IMR-90 (cell line): ENCODE measurements around the gene FUT1. TPM values are rescaled to one million over a fixed set of nuclear protein-coding genes. Genes with fewer than 3 reads are reported as not detected.
"Not testable (repeated sequence)": the region's sequence is repeated elsewhere in the genome, so short reads cannot be mapped to it uniquely, and the experiment has no call there.

Experiments
- ATAC-seq: fragments of 200-7000 bp; cut with Tn5 transposase; 2 replicates; pipeline ENCODE4 v1.9.1; 2020; ENCODE audit warnings: low read depth, mild to moderate bottlenecking, moderate library complexity
- BruUV-seq: library from RNA; stranded (reverse); fragments of 400-500 nt; replicated peaks from 2 replicates; lab custom pipeline; 2021; lab: Mats Ljungman, UMichigan
- CTCF ChIA-PET: fragments of 300-600 bp; formaldehyde crosslinking; extraction: SDS; loops from one replicate; lab custom pipeline; 2021; ENCODE audit warnings: antibody characterized with exemption; lab: Yijun Ruan, JAX
- POLR2A ChIA-PET: fragments of 300-600 bp; sonication (Branson Sonifier 250); formaldehyde crosslinking; loops from one replicate; lab custom pipeline; 2022; ENCODE audit warnings: antibody characterized with exemption; ENCODE audit not compliant: unreplicated experiment; lab: Charles Lee
- DNase-seq: peaks from one replicate; pipeline ENCODE4 v3.0.0; 2013
- H2AFZ ChIP-seq: replicated peaks from 2 replicates; pipeline ENCODE3; 2013; ENCODE audit warnings: low read length, mild to moderate bottlenecking; ENCODE audit not compliant: poor library complexity
- H2AK5ac ChIP-seq: 2 replicates; pipeline ENCODE4 v1.6.1; 2013; ENCODE audit warnings: low read depth, low read length, inconsistent platforms
- H2AK9ac ChIP-seq: replicated peaks from 2 replicates; pipeline ENCODE3; 2013; ENCODE audit warnings: mild to moderate bottlenecking, low read depth, low read length, moderate library complexity; ENCODE audit not compliant: poor library complexity
- H2BK120ac ChIP-seq: 2 replicates; pipeline ENCODE4 v1.6.1; 2013; ENCODE audit warnings: low read depth, low read length, inconsistent platforms
- H2BK15ac ChIP-seq: 3 replicates; pipeline ENCODE4 v1.6.1; 2013; ENCODE audit warnings: low read depth, low read length, inconsistent platforms
- H2BK20ac ChIP-seq: 2 replicates; pipeline ENCODE4 v1.6.1; 2013; ENCODE audit warnings: low read depth, mild to moderate bottlenecking, inconsistent platforms, low read length, moderate library complexity
- H2BK5ac ChIP-seq: 2 replicates; pipeline ENCODE4 v1.6.1; 2013; ENCODE audit warnings: mild to moderate bottlenecking, low read depth, low read length, inconsistent platforms; ENCODE audit not compliant: poor library complexity, severe bottlenecking
- H3K14ac ChIP-seq: replicated peaks from 2 replicates; pipeline ENCODE4 v1.6.1; 2013; ENCODE audit warnings: low read depth, low read length, inconsistent platforms
- H3K18ac ChIP-seq: 2 replicates; pipeline ENCODE4 v1.6.1; 2013; ENCODE audit warnings: low read depth, low read length, control low read depth
- H3K23ac ChIP-seq: 2 replicates; pipeline ENCODE4 v1.6.1; 2013; ENCODE audit warnings: low read depth, low read length, inconsistent platforms
- H3K27ac ChIP-seq: 2 replicates; pipeline ENCODE4 v1.5.1; 2013; ENCODE audit warnings: mild to moderate bottlenecking, control low read depth, low read length; ENCODE audit not compliant: insufficient read depth
- H3K27me3 ChIP-seq: 2 replicates; pipeline ENCODE4 v1.6.1; 2013; ENCODE audit warnings: low read length; ENCODE audit not compliant: control insufficient read depth, insufficient read depth
- H3K36me3 ChIP-seq: 2 replicates; pipeline ENCODE4 v1.6.1; 2013; ENCODE audit warnings: low read length, mixed read lengths; ENCODE audit not compliant: control insufficient read depth, insufficient read depth
- H3K4ac ChIP-seq: 2 replicates; pipeline ENCODE4 v1.6.1; 2013; ENCODE audit warnings: low read depth, low read length, inconsistent platforms
- H3K4me1 ChIP-seq: 2 replicates; pipeline ENCODE4 v1.6.1; 2013; ENCODE audit warnings: low read length, mixed read lengths; ENCODE audit not compliant: control insufficient read depth, insufficient read depth
- H3K4me2 ChIP-seq: 2 replicates; pipeline ENCODE4 v1.6.1; 2013; ENCODE audit warnings: low read depth, mild to moderate bottlenecking, control low read depth, low read length, moderate library complexity
- H3K4me3 ChIP-seq: 2 replicates; pipeline ENCODE4 v1.5.1; 2013; ENCODE audit warnings: low read depth, mild to moderate bottlenecking, control low read depth, low read length, moderate library complexity; ENCODE audit not compliant: insufficient read depth
- H3K56ac ChIP-seq: 2 replicates; pipeline ENCODE4 v1.6.1; 2013; ENCODE audit warnings: low read length, inconsistent platforms; ENCODE audit not compliant: insufficient read depth; ENCODE audit errors: extremely low read depth
- H3K79me1 ChIP-seq, 2 experiments: 2 replicates each; pipeline ENCODE4 v1.6.1; 2013; ENCODE audit warnings: low read length in 2 of 2, inconsistent platforms in 1 of 2, low read depth in 1 of 2
- H3K9ac ChIP-seq: 2 replicates; pipeline ENCODE4 v1.6.1; 2013; ENCODE audit warnings: low read depth, low read length, control low read depth
- H3K9me1 ChIP-seq: 2 replicates; pipeline ENCODE4 v1.6.1; 2013; ENCODE audit warnings: low read length, inconsistent platforms; ENCODE audit not compliant: insufficient read depth
- H3K9me3 ChIP-seq: 2 replicates; pipeline ENCODE4 v1.6.1; 2013; ENCODE audit warnings: low read length; ENCODE audit not compliant: control insufficient read depth, insufficient read depth
- H4K20me1 ChIP-seq: 2 replicates; pipeline ENCODE4 v1.6.1; 2013; ENCODE audit warnings: low read length, inconsistent platforms; ENCODE audit not compliant: insufficient read depth
- H4K5ac ChIP-seq: 2 replicates; pipeline ENCODE4 v1.6.1; 2013; ENCODE audit warnings: mild to moderate bottlenecking, low read depth, low read length, control low read depth
- H4K8ac ChIP-seq, 2 experiments: 2 replicates each; pipeline ENCODE4 v1.6.1; 2013; ENCODE audit warnings: low read depth in 2 of 2, low read length in 2 of 2, control low read depth in 1 of 2, inconsistent platforms in 1 of 2
- H4K91ac ChIP-seq: 2 replicates; pipeline ENCODE4 v1.6.1; 2013; ENCODE audit warnings: low read depth, low read length, inconsistent platforms; ENCODE audit not compliant: insufficient read depth
- CHD1 ChIP-seq: IDR thresholded peaks from 2 replicates; pipeline ENCODE4 v1.6.1; 2012; ENCODE audit warnings: low read depth, low read length, improper control_type of control experiment
- FOS ChIP-seq: fragments of 150-350 bp; IDR thresholded peaks from 2 replicates; pipeline ENCODE4 v1.6.1; 2016; ENCODE audit warnings: low read depth, low read length
- NFE2L2 ChIP-seq: fragments of 150-350 bp; IDR thresholded peaks from 2 replicates; pipeline ENCODE4 v1.6.1; 2016; ENCODE audit warnings: low read depth, mild to moderate bottlenecking, low read length
- WGBS, 2 experiments: methylation state at CpG; one replicate each; pipeline versions ENCODE4 v1.1.5 to v1.1.7; 2013; ENCODE audit warnings: missing lambda C conversion rate in 2 of 2; ENCODE audit not compliant: insufficient read length in 1 of 2; ENCODE audit errors: extremely low coverage in 2 of 2; 5-methylcytosine and 5-hydroxymethylcytosine counted together
- dilution Hi-C: fragments of 300-500 bp; cut with HindIII; formaldehyde crosslinking; loops from one replicate; pipeline ENCODE4 v1.14.3; 2018; ENCODE audit warnings: low sequenced_read_pairs; ENCODE audit not compliant: unreplicated experiment
- in situ Hi-C: fragments of 300-500 bp; cut with MboI; formaldehyde crosslinking; loops from 3 replicates; pipeline ENCODE4 v1.14.3; 2019; ENCODE audit warnings: low sequenced_read_pairs, inconsistent platforms, mixed read lengths
- intact Hi-C: fragments of 100-400 bp; cut with micrococcal nuclease; formaldehyde crosslinking; loops from 2 replicates; pipeline ENCODE4 v1.10.0; 2022
- polyA plus RNA-seq, 3 experiments: library from polyadenylated mRNA; depleted of rRNA; stranded (reverse); fragments of >200 nt; gene quantifications; 2 replicates each; pipeline ENCODE4 v1.2.3, GENCODE V29; 2012; ENCODE audit warnings: low replicate concordance in 1 of 3
- total RNA-seq: library from RNA; depleted of rRNA; stranded (reverse); fragments of >200 nt; gene quantifications from 2 replicates; pipeline ENCODE4 v1.2.3, GENCODE V29; 2012

Gene FUT1
- total and polyA plus RNA-seq, 2 of the 4 experiments (the other 2 are of a cell fraction): 0.09 to 0.18 TPM

GRCh38 chr19:48718711-48719231, 33.7 kb downstream of the FUT1 start (continued):
- TF ChIP-seq NFE2L2 (no peak), CHD1 (no peak), FOS (no peak)

DNA sequence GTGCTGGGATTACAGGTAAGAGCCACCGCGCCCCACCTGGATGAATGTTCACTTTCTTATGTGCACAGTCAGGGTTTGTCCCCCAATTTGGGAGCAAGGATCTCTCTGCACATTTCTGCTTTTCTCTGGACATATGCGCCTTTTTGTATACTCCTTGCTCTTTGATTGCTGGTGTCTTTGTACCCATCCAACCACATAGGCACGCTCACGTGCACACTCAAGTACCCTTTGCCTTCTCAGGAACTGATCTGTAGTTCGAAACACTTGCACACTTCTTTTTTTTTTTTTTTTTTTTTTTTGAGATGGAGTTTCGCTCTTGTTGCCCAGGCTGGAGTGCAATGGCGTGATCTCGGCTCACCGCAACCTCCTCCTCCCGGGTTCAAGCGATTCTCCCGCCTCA, 34.3 kb downstream of the FUT1 start:
- H4K91ac ChIP-seq, H2BK120ac ChIP-seq, CTCF ChIA-PET, H2AFZ ChIP-seq, in situ Hi-C loops, H3K4ac ChIP-seq, dilution Hi-C loops, H3K18ac ChIP-seq, H3K9me3 ChIP-seq, ATAC-seq, H2AK5ac ChIP-seq, H3K36me3 ChIP-seq, POLR2A ChIA-PET, BruUV-seq, H2BK5ac ChIP-seq, H2BK15ac ChIP-seq, H4K5ac ChIP-seq, DNase-seq, H3K14ac ChIP-seq, H3K9me1 ChIP-seq, H3K23ac ChIP-seq, H2AK9ac ChIP-seq, H3K27me3 ChIP-seq, H4K20me1 ChIP-seq, H3K56ac ChIP-seq, intact Hi-C loops, H3K9ac ChIP-seq, H3K4me2 ChIP-seq, H2BK20ac ChIP-seq, H4K8ac ChIP-seq, H3K27ac ChIP-seq, H3K4me3 ChIP-seq: not testable (repeated sequence)
- H3K79me1 ChIP-seq: peaks cover 4 to 27% of the 10 kb centered on the region in 2 experiments; a peak in 3 of 4 replicates
- WGBS, 2 experiments: 100% methylated on average over 1 of the region's 13 CpGs; no CpG with 5 or more reads in 1 of the 2 experiments
- peaks cover 12% of the 10 kb centered on the region for H3K4me1 ChIP-seq
